Measurements from ENCODE around the gene DPM2.

The DPM2 gene

GRCh38 chr9:127958728-127959127, 21.1 kb upstream of the DPM2 start:
- TF ChIP-seq CTCF (IDR thresholded peaks at IDR 0.05; ENCODE audit: low read depth, low read length, missing control alignments) = no peak
- DNase-seq (ENCODE audit: extremely low read depth, low read depth) = no peak
- no peak overlapping the region for H3K4me3 ChIP-seq (replicated peaks; ENCODE audit: low read depth, low read length)

DNA sequence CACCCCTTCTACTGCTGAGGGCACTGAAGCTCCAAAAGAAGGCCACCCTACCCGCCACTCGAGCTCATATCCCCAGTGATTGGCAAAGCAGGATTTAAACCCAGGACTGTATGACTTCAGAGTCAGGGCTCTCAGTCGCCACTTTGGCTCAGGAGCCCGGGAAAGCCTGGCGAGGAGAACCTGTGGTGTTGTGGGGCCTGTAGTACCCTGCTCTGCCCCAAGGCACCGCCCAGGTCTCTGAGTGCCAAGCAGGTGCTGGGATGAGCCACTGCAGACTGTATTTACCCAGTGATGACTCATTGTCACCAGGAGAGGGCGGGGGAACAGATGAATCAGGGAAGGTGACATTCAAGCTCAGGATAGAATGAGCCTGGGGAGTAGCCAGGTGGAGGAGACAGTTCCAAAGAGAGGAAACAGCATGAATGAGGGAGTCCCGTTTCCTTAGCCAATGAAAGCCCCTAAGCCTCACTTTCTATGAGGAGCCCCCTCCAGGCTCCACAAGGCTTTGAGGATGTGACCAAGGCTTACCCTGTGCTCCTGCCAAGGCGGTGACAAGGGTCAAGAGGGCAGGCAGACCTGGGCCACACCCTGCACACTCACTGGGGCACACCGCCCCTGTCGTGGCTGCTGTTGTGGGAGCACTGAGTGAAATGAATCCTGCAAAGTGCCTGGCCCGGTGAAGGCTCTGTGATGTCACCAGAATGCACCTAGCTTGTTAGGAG, 17.8 kb upstream of the DPM2 start:
- H3K4me3 ChIP-seq (replicated peaks; ENCODE audit: low read depth, low read length) = no peak overlapping the region
- DNase-seq (ENCODE audit: extremely low read depth, low read depth) = no peak
- TF ChIP-seq CTCF (IDR thresholded peaks at IDR 0.05; ENCODE audit: low read depth, low read length, missing control alignments) = peak; percentile 10

DNA sequence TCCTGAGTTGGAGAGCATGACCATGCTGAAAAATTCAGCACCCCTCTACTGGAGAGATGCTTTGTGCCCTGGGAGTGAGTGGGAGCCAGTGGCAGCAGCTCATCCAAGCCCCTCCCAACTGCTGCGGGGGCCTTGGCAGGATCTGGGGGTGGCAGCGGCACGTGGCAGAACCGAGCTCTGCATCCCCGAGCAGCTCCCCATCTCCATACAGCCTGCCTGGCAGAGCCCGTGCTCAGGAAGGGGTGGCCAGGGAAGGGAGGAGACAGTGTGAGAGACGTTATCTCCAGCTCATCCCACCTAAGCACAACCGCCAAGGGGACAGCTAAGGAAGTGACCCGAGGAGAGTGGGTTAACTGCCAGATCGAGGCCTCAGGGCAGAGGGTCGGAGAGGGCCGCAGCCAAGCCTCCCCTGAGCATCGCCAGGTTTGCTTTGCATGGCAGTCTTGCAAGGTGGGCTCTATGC, 17.2 kb upstream of the DPM2 start:
- H3K4me3 ChIP-seq (replicated peaks; ENCODE audit: low read depth, low read length) = no peak overlapping the region
- DNase-seq (ENCODE audit: extremely low read depth, low read depth) = no peak
- no peak for TF ChIP-seq CTCF (IDR thresholded peaks at IDR 0.05; ENCODE audit: low read depth, low read length, missing control alignments)

DNA sequence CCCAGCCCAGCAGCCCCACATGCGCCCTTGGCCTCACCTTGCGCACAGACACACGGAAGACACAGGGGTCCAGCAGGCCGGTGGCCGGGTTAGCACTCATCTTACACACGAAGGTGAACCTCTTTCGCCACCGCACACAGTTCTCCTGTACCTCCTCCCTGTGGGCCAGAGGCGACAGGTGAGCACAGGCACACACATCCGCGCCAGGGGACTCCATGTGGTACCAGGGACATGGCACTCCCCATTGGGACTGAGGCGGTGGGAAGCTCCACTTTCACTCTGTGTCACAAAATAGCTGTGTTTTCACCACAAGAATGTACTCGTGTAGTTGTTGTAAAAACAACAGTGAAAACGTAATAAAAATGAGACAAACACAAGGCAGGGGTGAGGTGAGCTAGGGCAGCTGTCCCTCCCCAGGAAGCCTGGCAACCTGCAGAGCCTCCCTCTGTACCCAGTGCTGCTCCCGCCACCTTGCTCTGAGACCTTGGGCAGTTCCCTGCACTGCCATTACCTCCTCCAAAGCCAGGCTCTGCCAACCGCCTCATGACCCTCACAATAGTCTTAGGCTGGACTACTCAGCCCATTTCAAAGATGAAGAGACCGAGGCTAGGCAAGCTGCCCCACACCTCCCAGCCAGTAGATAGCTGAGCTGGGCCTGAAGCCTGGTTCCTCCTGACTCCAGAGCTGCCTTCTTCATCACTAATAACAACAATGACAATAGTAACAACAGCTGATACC, 16.3 kb upstream of the DPM2 start:
- H3K4me3 ChIP-seq (replicated peaks; ENCODE audit: low read depth, low read length) = no peak overlapping the region
- DNase-seq (ENCODE audit: extremely low read depth, low read depth) = no peak
- TF ChIP-seq CTCF (IDR thresholded peaks at IDR 0.05; ENCODE audit: low read depth, low read length, missing control alignments) = no peak

DNA sequence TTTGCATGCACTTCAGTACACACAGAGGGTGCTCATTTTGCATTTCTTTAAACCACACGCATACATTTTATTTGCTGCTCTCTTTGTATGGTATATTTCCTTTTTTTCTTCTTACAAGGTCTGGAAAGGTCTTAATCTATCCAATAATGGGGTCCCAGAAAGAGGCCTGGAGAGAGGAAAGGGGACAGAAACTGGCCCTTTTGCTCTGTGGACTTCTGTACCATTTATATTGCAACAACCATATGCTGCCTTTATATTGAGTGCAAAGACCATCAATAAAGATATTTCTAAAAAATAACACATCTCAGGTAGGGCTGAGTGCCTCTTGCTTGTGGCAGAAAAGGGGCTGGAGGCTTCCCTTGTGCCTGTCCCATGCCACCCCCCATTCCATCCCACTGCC, 15.5 kb upstream of the DPM2 start:
- DNase-seq (ENCODE audit: extremely low read depth, low read depth) = no peak
- no peak overlapping the region for H3K4me3 ChIP-seq (replicated peaks; ENCODE audit: low read depth, low read length)
- no peak for TF ChIP-seq CTCF (IDR thresholded peaks at IDR 0.05; ENCODE audit: low read depth, low read length, missing control alignments)

DNA sequence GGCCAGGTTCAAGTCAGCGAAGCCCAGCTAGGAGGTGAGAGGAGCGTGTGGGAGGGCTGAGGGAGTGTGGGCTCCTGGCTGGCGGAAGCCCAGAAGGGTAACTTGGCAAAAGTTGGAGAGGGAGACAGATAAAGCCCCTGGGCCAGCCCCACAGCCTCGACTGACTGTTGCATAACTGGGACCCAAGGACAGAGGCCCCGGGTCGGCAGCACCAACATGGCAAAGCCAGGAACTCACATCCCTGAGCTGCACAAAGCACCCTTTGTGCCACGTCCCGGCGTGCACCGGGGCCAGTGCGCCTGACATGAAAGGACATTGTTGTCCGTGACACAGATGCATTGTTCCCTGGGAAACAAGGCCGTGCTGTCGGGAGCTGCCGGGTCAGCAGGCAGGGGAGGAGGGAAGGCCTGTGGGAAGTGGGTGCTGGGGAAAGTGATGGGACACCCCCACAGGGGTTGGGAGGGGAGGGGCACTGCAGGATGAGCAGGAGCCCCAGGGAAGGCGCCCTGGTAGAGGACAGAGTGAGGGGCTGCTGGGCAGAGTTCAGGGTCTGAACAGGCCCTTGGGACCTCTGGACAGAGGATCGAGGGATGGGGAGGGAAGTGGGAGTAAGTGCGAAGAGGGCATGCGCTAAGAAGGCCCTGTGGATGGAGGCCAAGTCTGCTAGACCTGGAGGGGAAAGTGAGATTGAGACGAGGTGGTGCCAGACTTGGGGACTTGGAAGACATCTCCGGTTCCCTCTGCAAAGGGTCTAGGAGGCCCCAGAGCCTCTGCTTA, 13.0 kb upstream of the DPM2 start:
- no peak for DNase-seq (ENCODE audit: extremely low read depth, low read depth)
- no peak for TF ChIP-seq CTCF (IDR thresholded peaks at IDR 0.05; ENCODE audit: low read depth, low read length, missing control alignments)
- H3K4me3 ChIP-seq (replicated peaks; ENCODE audit: low read depth, low read length) = no peak overlapping the region

All from HFF-Myc (cell line).